Esophagus muscularis mucosa (tissue), 4 donors: Measurements from ENCODE around the gene NUP54. TPM values are rescaled to one million over a fixed set of nuclear protein-coding genes. Genes with fewer than 3 reads are reported as not detected.

Source experiments
- DNase-seq: peaks from one replicate; pipeline ENCODE4 v3.0.0-alpha.2; 2017; ENCODE audit errors: extremely low spot score
- H3K27ac ChIP-seq, 4 donors: fragments of 200-600 bp; sonication (generic); replicated peaks in 1 of 4; 1 replicate in 3 of 4; 2 replicates in 1 of 4; pipeline ENCODE4 v1.5.1; 2016 to 2019; ENCODE audit warnings: mild to moderate bottlenecking in 1 of 4
- H3K27me3 ChIP-seq, 4 donors: fragments of 200-600 bp; sonication (generic); one replicate each; pipeline versions ENCODE4 v1.5.1 to v1.6.0; 2016 to 2019
- H3K36me3 ChIP-seq, 4 donors: fragments of 200-600 bp; sonication (generic); one replicate each; pipeline ENCODE4 v1.5.1; 2016 to 2019
- H3K4me1 ChIP-seq, 4 donors: fragments of 200-600 bp; sonication (generic); one replicate each; pipeline ENCODE4 v1.5.1; 2016 to 2019
- H3K4me3 ChIP-seq, 4 donors: fragments of 200-600 bp; sonication (generic); 1 replicate in 2 of 4; 2 replicates in 2 of 4; pipeline ENCODE4 v1.5.1; 2016 to 2019; ENCODE audit warnings: mild to moderate bottlenecking in 4 of 4, moderate library complexity in 1 of 4
- H3K9me3 ChIP-seq, 4 donors: fragments of 200-600 bp; sonication (generic); 1 replicate in 3 of 4; 2 replicates in 1 of 4; pipeline ENCODE4 v1.5.1; 2016 to 2019
- CTCF ChIP-seq, 3 experiments: fragments of 200-600 bp in 2 of 3; fragments of 450-650 bp in 1 of 3; sonication (generic) in 2 of 3; IDR thresholded peaks; one replicate each; pipeline ENCODE4 v1.5.1; 2017 to 2019; ENCODE audit warnings: antibody characterized with exemption in 3 of 3, mild to moderate bottlenecking in 2 of 3, moderate library complexity in 1 of 3
- EP300 ChIP-seq: sonication (generic); formaldehyde crosslinking; IDR thresholded peaks from one replicate; pipeline ENCODE4 v1.6.1; 2017; ENCODE audit warnings: antibody characterized with exemption
- POLR2A ChIP-seq: fragments of 450-650 bp; IDR thresholded peaks from one replicate; pipeline ENCODE4 v1.6.1; 2017; ENCODE audit warnings: antibody characterized with exemption, moderate library complexity, mild to moderate bottlenecking, low read depth
- POLR2AphosphoS5 ChIP-seq, 2 donors: sonication (generic); formaldehyde crosslinking; IDR thresholded peaks; one replicate each; pipeline ENCODE4 v1.6.1; 2017; ENCODE audit warnings: antibody characterized with exemption in 2 of 2
- WGBS: methylation state at CpG from one replicate; pipeline ENCODE4 v1.1.5; 2018; 5-methylcytosine and 5-hydroxymethylcytosine counted together
- intact Hi-C: fragments of 100-400 bp; cut with DNase I; formaldehyde crosslinking; loops from one replicate; pipeline ENCODE4 v1.15.1; 2023
- total RNA-seq, 4 donors: library from RNA; depleted of rRNA; stranded (reverse); fragments of >200 nt; gene quantifications; one replicate each; pipeline versions ENCODE4 v1.1.0 to v1.2.1, GENCODE V29; 2016

The NUP54 gene
- total RNA-seq, 4 donors from 2014 or later = 29.6 to 44.4 (median 39.3) TPM

DNA sequence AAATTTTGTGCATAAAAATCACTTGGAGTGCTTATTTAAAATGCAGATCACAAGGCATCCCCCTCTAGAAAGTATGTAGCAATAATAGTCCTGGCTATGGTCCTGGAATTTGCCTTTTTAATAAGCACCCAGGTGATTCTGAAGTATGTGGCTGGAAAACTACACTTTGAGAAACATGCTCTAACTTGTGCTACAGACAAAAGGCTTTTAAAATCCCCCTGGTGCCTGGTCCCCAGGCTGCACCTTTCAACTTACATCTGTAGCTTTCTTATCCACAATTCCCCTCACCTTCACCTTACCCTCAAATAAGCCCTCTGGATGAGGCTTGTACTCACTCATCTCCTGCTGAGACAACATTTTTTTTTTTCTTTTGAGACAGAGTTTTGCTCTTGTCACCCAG is 52.6 kb downstream of the NUP54 start:
- TF ChIP-seq POLR2A = no peak
- TF ChIP-seq EP300 = no peak
- TF ChIP-seq POLR2AphosphoS5 (IDR thresholded peaks at IDR 0.05) = no peak
- no peak for TF ChIP-seq CTCF (IDR thresholded peaks at IDR 0.05)
- Histone ChIP-seq H3K9me3 (no peaks in the 10 kb centered on the region), H3K4me3 (no peak overlapping the region), H3K27me3 (no peaks in the 10 kb centered on the region), H3K4me1 (peaks cover 0 to 2% (median 0%) of the 10 kb centered on the region in 4 donors), H3K36me3 (peaks cover 0 to 18% (median 0%) of the 10 kb centered on the region in 4 donors), H3K27ac (no peak overlapping the region)
- DNase-seq = no peak
- intact Hi-C loops = no loop called here

DNA sequence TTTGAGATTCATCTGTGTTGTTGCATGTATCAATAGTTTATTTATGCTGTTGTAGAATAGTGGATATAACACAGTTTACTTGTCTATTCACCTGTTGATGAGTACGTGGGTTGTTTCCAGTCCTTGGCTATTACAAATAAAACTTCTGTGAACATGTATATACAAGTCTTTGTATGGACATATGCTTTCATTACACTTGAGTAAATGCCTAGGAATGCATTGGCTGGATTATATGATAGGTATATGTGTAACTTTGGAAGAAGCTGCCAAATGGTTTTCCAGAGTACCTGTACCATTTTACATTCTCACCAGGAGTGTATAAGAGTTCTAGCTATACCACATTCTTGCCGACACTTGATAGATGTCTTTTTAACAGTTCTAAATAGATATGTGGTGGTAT is 57.1 kb downstream of the NUP54 start:
- no peak for DNase-seq
- H3K4me3 ChIP-seq = no peak overlapping the region
- no peaks in the 10 kb centered on the region for H3K9me3 ChIP-seq
- peaks cover 0 to 14% (median 4%) of the 10 kb centered on the region in 4 donors for H3K4me1 ChIP-seq
- no peak for TF ChIP-seq CTCF (IDR thresholded peaks at IDR 0.05)
- TF ChIP-seq EP300 = no peak
- TF ChIP-seq POLR2A = no peak
- no peak for TF ChIP-seq POLR2AphosphoS5 (IDR thresholded peaks at IDR 0.05)
- H3K27ac ChIP-seq = no peak overlapping the region
- H3K27me3 ChIP-seq = no peaks in the 10 kb centered on the region
- H3K36me3 ChIP-seq = no peaks in the 10 kb centered on the region
- intact Hi-C loops = no loop called here
- WGBS = 81% methylated on average over 2 of the region's 2 CpGs

DNA sequence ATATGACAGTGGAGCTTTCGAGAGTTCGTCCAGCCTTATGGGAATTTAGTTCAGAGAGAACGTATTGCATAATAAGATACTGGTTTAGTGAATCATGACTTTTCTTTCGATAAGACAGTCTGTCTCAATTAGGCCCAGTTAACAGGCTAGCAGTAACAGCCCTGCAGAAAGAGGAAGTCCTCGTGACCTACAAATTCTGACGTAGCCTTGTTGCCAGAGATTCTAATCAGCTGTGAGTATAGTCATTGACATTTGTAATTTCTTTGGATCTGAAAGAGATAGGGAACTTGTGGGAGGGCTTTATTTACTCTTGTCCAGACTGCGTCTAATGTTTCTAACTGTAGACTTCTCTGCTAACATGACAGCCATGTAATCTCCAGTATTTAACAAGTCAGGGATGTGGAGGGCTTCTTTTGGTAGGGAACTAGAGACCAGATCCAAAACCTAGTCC is 57.9 kb downstream of the NUP54 start:
- intact Hi-C loops = no loop called here
- H3K9me3 ChIP-seq = no peaks in the 10 kb centered on the region
- DNase-seq = no peak
- no peak overlapping the region for H3K4me3 ChIP-seq
- no peaks in the 10 kb centered on the region for H3K36me3 ChIP-seq
- no peaks in the 10 kb centered on the region for H3K27me3 ChIP-seq
- H3K27ac ChIP-seq = no peak overlapping the region
- peaks cover 0 to 17% (median 4%) of the 10 kb centered on the region in 4 donors for H3K4me1 ChIP-seq
- WGBS = 62% methylated on average over 7 of the region's 7 CpGs
- TF ChIP-seq CTCF (IDR thresholded peaks at IDR 0.05) = no peak
- no peak for TF ChIP-seq POLR2AphosphoS5 (IDR thresholded peaks at IDR 0.05)
- no peak for TF ChIP-seq POLR2A
- no peak for TF ChIP-seq EP300

GRCh38 chr4:76088719-76089118 is 59.5 kb downstream of the NUP54 start:
- 93% methylated on average over 2 of the region's 2 CpGs for WGBS
- no peaks in the 10 kb centered on the region for H3K27me3 ChIP-seq
- TF ChIP-seq EP300 (no peak), CTCF (IDR thresholded peaks at IDR 0.05) (no peak), POLR2A (no peak), POLR2AphosphoS5 (IDR thresholded peaks at IDR 0.05) (no peak)
- intact Hi-C loops = no loop called here
- H3K27ac ChIP-seq = no peak overlapping the region
- no peak for DNase-seq
- no peaks in the 10 kb centered on the region for H3K36me3 ChIP-seq
- H3K4me3 ChIP-seq = no peak overlapping the region
- no peaks in the 10 kb centered on the region for H3K9me3 ChIP-seq
- peaks cover 0 to 17% (median 4%) of the 10 kb centered on the region in 4 donors for H3K4me1 ChIP-seq
